HG03064 (cell line): Measurements from ENCODE around the gene PKP2.

Experiments used
- ATAC-seq: cut with Tn5 transposase; IDR thresholded peaks from one replicate; pipeline ENCODE4 v1.9.1; 2021; ENCODE audit warnings: low read depth; ENCODE audit not compliant: unreplicated experiment

The PKP2 gene

GRCh38 chr12:32821710-32822109 lies 74.9 kb downstream of the PKP2 start:
- ATAC-seq = no peak

- no peak for ATAC-seq
Measured at GRCh38 chr12:32821293-32821692, 75.3 kb downstream of the PKP2 start.

- ATAC-seq = no peak
Measured at GRCh38 chr12:32820376-32820931, 76.1 kb downstream of the PKP2 start.

GRCh38 chr12:32819424-32819823 lies 77.2 kb downstream of the PKP2 start:
- no peak for ATAC-seq

- no peak for ATAC-seq
Measured at GRCh38 chr12:32811686-32812392, 84.7 kb downstream of the PKP2 start.

GRCh38 chr12:32809846-32810245 lies 86.7 kb downstream of the PKP2 start:
- ATAC-seq = no peak

- ATAC-seq = no peak
Measured at GRCh38 chr12:32809196-32809595, 87.4 kb downstream of the PKP2 start.

GRCh38 chr12:32804301-32804700 lies 92.3 kb downstream of the PKP2 start:
- no peak for ATAC-seq

- ATAC-seq = no peak
Measured at GRCh38 chr12:32801269-32801980, 95.2 kb downstream of the PKP2 start.

GRCh38 chr12:32794281-32794680 lies 102.3 kb downstream of the PKP2 start:
- no peak for ATAC-seq

- ATAC-seq = no peak
Measured at GRCh38 chr12:32789916-32790315, 106.7 kb downstream of the PKP2 start.

GRCh38 chr12:32789446-32789845 lies 107.1 kb downstream of the PKP2 start:
- no peak for ATAC-seq

GRCh38 chr12:32788405-32788804 lies 108.2 kb downstream of the PKP2 start:
- ATAC-seq = no peak

- ATAC-seq = no peak
Measured at GRCh38 chr12:32785557-32785956, 111.0 kb downstream of the PKP2 start.

- no peak for ATAC-seq
Measured at GRCh38 chr12:32783029-32783428, 113.5 kb downstream of the PKP2 start.

GRCh38 chr12:32780071-32780470 lies 116.5 kb downstream of the PKP2 start:
- no peak for ATAC-seq

GRCh38 chr12:32777691-32778175 lies 118.8 kb downstream of the PKP2 start:
- no peak for ATAC-seq

- ATAC-seq = no peak
Measured at GRCh38 chr12:32777159-32777558, 119.4 kb downstream of the PKP2 start.

GRCh38 chr12:32776258-32776657 lies 120.3 kb downstream of the PKP2 start:
- no peak for ATAC-seq

GRCh38 chr12:32773691-32774090 lies 122.9 kb downstream of the PKP2 start:
- ATAC-seq = no peak

- ATAC-seq = no peak
Measured at GRCh38 chr12:32770141-32770540, 126.4 kb downstream of the PKP2 start.

GRCh38 chr12:32768518-32768917 lies 128.1 kb downstream of the PKP2 start:
- ATAC-seq = no peak
